BJ (cell line): ENCODE data around the gene FOXJ1. TPM values are rescaled to one million over a fixed set of nuclear protein-coding genes. Genes with fewer than 3 reads are reported as not detected.

ENCODE experiments used
- CTCF ChIA-PET: fragments of 350-600 bp; formaldehyde crosslinking; extraction: SDS; loops from one replicate; lab custom pipeline; 2021; ENCODE audit warnings: antibody characterized with exemption, inconsistent platforms; lab: Yijun Ruan, JAX
- POLR2A ChIA-PET: fragments of 300-600 bp; sonication (Branson Sonifier 250); formaldehyde crosslinking; extraction: SDS; loops from one replicate; lab custom pipeline; 2021; ENCODE audit warnings: antibody characterized with exemption; lab: Charles Lee
- DNase-seq: peaks from one replicate; pipeline ENCODE4 v3.0.0-alpha.2; 2011; ENCODE audit warnings: low read depth
- H3K27me3 ChIP-seq: 2 replicates; pipeline ENCODE4 v1.6.0; 2011; ENCODE audit warnings: low read length; ENCODE audit not compliant: control insufficient read depth, insufficient read depth
- H3K36me3 ChIP-seq: 2 replicates; pipeline ENCODE4 v1.5.1; 2011; ENCODE audit warnings: low read length; ENCODE audit not compliant: control insufficient read depth, insufficient read depth
- H3K4me3 ChIP-seq: 2 replicates; pipeline ENCODE4 v1.5.1; 2011; ENCODE audit warnings: low read depth, mild to moderate bottlenecking, control low read depth, low read length
- CTCF ChIP-seq: IDR thresholded peaks from 2 replicates; pipeline ENCODE4 v1.5.1; 2011; ENCODE audit warnings: low read depth, mild to moderate bottlenecking, control low read depth, inconsistent platforms, low read length, moderate library complexity; ENCODE audit not compliant: insufficient read depth
- polyA plus RNA-seq: library from polyadenylated mRNA; depleted of rRNA; stranded (reverse); fragments of >200 nt; gene quantifications from 2 replicates; pipeline ENCODE4 v1.2.3, GENCODE V29; 2011

The FOXJ1 gene
- polyA plus RNA-seq, 1 experiment, result not detected

GRCh38 chr17:76151896-76152454, 10.9 kb upstream of the FOXJ1 start:
- Histone ChIP-seq H3K27me3 (peaks cover 6% of the 10 kb centered on the region), H3K36me3 (no peaks in the 10 kb centered on the region), H3K4me3 (no peak overlapping the region)
- ChIA-PET POLR2A (no interaction called here), CTCF (interaction anchor here (1.6 to 6.2 kb wide), 3 partner anchors 9 to 127 kb away, joined by 4 to 21 read pairs (median 5); no protein-coding TSS in a partner anchor)
- DNase-seq, result no peak
- TF ChIP-seq CTCF, result no peak

- H3K27me3 ChIP-seq, result peaks cover 6% of the 10 kb centered on the region
- DNase-seq, result no peak
- POLR2A ChIA-PET, result no interaction called here
- no peak overlapping the region for H3K4me3 ChIP-seq
- no peak for TF ChIP-seq CTCF
- CTCF ChIA-PET, result interaction anchor here (0.9 to 6.2 kb wide), 4 partner anchors 9 to 128 kb away, joined by 4 to 21 read pairs (median 8); no protein-coding TSS in a partner anchor
- no peaks in the 10 kb centered on the region for H3K36me3 ChIP-seq
Measured at GRCh38 chr17:76150712-76151622, 9.9 kb upstream of the FOXJ1 start.

- ChIA-PET POLR2A (no interaction called here), CTCF (interaction anchor here (1.0 to 6.2 kb wide), 4 partner anchors 14 to 130 kb away, joined by 3 to 21 read pairs (median 3); no protein-coding TSS in a partner anchor)
- Histone ChIP-seq H3K36me3 (no peaks in the 10 kb centered on the region), H3K27me3 (0 out of 2 replicates have a peak, but pooled peaks cover 2% of the 10 kb centered on the region), H3K4me3 (no peak overlapping the region)
- no peak for TF ChIP-seq CTCF
- DNase-seq, result no peak
Measured at GRCh38 chr17:76149214-76149613, 8.2 kb upstream of the FOXJ1 start.

- CTCF ChIA-PET, result interaction anchor here (1.0 to 6.2 kb wide), 2 partner anchors 119 to 131 kb away, joined by 3 to 21 read pairs; no protein-coding TSS in a partner anchor
- no peaks in the 10 kb centered on the region for H3K36me3 ChIP-seq
- TF ChIP-seq CTCF, result no peak
- peaks cover 2% of the 10 kb centered on the region; the same call in 1 of the 2 replicates for H3K27me3 ChIP-seq
- POLR2A ChIA-PET, result no interaction called here
- no peak for DNase-seq
- H3K4me3 ChIP-seq, result no peak overlapping the region
Measured at GRCh38 chr17:76148015-76148326, 6.9 kb upstream of the FOXJ1 start.
